Epidermal melanocyte (primary cell): ENCODE data around the gene C11orf21.

Experiments
- DNase-seq: peaks from one replicate; pipeline ENCODE4 v3.0.0; 2011; ENCODE audit warnings: low spot score; ENCODE audit not compliant: insufficient read length

C11orf21 gene

DNA sequence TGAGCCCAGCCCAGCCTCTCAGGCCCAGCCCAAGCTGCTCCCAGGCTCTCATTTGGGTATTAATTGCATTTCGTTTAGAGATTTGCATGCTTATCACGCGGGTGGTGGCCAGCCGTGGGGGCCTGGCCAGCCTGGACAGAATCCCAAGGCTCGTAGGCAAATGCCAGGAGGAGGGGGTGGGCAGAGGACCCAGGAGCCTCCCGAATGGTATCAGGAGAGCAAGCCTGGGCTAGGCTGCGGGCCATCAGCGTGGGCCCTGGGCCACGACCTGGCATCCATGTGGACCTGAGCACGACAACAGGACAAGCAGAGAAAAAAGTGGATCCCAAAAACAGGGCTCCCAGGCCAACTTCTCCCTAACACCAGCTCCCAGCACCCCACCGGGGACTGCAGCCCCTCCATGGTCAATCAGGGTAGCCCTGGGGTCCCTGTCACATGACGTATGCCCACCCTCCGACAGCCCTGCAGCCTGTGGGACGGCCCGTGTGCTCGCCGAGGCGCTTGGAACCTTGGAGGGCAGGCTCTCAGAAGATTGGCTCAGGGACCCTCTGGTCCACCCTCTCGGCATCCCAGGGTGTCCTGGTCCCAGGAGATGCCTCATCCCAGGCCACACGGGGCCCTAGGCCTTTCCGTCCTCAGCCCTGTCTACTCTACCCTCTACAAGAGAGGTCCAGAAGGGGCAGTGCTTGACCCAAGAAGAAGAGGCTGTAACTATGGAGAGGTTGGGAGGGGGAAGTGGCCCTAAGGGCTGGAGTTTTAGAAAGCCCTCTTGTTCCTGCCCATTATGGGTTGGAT is 40.1 kb downstream of the C11orf21 start:
- DNase-seq, result no peak

DNA sequence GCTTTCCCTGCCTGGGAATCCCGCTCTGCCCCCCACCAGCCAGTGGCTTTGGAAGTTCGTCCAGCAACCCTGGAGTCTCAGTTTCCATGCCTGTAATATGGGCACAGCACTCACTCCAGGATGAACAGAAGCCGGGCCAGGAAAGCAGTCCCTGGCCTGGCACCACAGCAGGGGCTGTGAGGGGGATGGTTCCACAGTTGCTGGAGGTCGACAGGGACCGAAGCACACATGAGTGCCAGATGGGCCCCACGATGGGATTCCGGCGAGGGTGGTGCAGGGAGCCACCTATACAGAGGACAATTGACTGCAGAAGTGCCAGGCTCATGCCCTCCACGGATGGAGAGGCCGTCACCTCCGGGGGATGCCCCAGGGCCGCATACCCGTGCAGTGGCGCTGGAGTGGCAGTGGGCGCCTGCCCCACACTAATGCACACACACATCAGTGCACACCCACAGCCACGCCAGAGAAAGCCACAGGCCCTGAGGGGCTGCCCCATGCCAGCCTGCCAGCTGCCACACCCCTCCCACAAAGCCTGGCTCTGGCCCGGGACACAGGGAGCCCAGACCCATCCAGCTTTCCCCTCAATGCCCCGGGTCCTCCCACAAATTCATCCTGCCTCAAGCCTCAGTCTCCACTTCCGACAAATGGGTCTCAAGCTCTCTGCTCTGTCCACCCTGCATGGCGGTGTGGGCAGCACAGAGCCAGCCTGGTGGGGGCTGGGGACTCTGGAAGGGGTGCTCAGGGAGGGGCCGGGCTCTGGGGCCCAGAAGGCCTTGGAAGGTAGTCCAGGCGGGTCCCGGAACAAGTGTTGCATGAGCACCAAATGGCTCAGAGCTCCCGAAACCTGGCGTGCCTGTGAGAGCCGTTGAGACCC is 41.0 kb downstream of the C11orf21 start:
- no peak for DNase-seq

DNA sequence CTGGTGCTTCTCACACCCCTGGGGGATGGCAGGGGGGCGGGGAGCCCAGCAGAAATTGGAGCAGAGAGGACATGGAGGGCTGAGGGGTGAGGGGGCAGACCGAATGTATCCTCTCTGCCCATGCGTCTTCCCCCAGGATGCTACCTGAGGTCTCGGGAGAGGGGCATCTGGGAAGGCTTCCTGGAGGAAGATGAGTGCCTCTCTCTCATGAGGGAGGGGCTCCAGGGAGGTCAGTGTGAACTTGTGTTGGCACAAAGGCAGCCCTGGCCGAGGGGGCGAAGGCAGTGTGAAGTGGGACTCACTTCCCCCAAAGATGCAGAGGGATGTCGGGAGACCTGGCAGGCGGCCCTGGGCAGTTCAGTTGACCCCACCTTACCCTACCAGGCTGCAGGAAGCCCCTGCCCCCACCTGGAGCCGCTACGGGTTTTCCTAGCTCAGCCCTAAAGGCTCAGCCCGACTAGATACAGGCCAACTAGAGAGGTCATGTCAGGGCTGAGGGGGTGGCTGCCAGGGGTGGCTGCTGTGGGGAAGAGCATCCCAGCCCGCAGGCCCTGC is 41.7 kb downstream of the C11orf21 start:
- no peak for DNase-seq

DNA sequence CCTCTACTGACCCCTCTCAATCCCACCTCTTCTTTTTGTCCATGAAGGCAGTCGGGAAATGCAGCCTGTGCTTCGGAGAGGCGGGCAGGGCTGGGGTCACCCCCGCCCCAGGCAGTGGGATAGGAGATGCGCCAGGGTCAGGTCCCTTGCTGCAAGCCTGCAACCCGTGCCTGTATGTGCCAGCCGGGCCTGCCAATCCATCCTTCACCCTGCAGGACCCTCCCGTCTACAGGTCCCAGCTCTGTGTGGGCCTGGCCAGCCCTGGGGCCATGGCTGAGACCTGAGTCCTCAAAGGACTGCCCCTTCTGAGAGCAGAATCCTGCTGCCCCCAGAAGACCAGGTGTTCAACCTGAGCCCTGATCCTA is 42.3 kb downstream of the C11orf21 start:
- no peak for DNase-seq

DNA sequence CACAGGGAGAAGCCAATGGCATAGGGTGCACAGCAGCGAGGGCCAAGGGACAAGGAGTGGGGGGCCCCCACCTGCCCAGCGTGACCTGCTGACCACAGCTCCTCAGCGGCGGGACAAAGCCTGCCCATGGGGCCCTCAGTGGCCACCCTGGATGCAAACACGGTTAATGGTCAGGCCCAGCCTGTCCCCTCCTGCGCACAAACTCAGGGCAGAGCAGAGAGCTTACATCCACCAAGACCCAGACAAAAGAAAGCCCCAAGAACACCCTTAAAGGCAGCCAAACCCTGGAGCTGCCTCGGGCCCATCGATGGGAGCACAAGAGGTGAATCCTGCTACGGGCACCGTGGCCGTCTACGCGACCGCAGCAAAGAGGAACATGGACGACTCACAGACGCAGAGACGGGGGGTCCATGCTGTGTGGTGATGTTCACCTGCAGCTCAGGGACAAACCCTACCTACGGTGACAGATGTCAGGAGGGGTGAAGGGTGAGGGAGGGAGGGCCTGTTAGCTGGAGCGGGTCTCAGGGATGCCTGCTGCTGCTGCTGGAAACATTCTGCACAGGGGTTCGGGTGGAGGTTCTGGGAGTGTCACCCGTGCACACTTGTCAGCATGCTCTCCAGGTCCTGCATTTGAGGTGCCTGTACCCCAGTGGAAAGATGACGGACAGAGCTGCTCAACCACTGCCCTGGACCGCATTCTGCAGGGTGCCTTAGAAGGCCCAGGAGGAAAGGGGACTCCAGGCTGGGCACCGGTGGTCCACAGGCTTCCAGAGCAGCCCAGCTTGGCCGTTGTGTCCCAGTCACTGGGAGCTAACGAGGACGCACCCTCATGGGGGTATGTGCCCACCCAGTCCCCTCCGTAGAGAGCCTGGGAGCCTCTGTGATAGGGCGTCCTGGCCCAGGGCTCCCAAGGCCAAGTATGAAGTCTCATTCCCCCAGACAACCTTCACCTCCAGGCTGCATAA is 42.9 kb downstream of the C11orf21 start:
- no peak for DNase-seq

DNA sequence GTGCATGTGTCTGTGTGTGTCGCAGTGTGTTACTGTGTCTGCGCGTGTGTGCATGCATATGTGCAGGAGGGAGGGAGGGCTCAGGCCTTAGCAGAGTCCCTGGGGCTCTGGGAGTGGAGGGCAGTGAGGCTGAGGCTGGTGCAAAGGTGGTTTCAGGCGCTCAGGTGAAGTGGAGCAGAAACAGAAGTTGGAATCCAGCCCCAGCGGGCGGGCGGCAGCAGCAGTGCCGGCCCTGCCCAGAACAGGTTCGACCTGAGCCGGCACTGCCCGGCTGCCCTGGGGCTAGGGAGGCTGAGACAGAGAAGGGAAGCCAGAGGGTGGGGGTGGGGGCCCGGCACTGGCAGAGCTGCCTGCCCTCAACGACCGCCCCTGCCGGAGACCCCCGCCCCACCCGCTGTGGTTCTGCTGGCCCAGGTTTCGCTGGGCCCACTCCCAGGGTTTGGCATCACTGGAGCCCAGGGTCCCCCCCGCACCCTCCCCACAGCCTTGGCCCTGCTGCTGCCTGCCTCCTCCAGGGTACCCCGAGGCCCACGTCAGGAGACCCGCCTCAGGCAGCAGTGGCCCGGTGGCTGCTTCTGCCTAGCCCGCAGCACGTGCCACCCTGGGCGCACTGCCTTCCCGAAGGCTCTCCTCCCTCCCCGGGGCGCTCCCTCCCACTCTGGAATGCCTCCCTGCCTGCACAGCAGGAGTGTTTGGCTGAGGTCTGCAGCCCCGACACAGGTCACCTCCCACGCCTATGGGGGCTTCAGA is 44.6 kb downstream of the C11orf21 start:
- DNase-seq, result no peak

DNA sequence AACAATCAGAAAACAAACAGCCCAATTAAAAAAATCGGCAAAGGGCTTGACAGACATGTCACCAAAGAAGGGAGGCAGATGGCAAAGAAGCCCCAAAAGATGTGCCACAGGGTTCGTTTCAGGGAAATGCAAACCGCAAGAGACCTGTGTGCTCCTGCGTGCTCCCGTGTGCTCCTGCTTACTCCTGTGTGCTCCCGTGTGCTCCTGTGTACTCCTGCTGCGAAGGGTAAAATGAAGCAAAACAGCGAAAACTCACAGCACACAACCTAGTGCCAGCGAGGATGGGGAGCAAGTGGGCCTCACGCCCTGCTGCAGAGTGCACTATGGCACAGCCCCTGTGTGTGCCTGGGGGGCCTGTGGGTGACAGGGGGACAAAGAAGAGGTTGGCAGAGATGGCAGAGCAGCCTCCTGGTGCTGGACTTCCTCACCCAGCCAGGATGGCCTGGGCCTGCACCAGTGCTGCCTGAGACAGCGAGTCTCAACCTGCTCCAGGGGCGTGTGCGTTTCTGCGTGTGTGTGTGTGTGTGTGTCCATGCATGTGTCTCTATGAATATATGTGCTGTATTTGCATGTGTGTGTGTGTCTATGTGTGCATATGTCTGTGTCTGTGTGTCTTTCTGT is 45.3 kb downstream of the C11orf21 start:
- no peak for DNase-seq

DNA sequence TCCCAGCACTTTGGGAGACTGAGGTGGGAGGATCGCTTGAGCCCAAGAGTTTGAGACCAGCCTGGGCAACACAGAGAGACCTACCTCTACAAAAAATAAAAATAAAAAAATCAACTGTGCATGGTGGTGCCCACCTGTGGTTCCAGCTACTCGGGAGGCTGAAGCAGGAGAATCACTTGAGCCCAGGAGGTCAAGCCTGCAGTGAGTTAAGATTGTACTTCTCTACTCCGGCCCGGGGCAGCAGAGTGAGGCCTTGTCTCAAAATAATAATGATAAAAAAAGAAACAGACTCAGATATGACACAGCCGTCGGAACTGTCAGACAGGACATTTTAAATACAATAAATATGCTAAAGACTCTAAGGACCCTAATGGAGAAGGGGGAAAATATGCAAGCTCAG is 49.7 kb downstream of the C11orf21 start:
- DNase-seq, result no peak

DNA sequence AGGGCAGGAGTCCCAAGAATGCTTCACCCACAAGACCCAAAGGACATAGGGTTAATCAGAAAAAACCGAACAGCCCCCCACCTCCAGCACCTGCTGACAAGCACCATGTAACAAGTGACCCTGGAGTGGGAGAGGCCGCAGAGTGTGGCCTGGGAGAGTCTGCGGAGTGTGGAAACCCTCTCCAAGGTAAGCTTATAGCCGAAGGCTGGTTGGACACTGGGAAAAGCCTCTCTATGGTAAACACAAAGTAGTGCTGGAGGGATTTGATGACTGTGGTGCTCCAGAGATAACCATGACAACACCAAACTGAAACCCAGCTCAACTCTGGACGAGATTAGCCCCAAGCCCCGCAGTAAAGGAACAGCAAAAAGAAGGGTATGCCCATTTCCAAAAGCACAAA is 50.6 kb downstream of the C11orf21 start:
- DNase-seq, result no peak

DNA sequence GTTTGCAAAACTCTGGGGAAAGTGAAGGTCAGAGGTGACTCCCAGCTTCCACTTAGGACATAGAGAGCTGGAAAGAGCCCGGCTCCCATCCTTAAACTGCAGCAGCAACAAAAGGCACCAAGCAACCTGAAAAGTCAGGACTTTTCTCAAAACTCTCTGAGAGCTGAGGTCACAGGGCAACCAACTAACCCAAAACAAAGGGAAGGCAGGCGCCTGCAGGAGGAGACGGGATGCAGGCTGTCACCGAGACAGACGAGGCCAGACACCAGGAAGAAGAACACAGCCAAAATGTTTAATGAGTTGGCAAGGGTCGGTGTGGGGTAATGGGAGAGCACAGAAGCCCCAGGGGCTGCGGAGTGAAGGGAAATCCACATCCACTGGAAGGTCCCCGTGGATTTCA is 51.2 kb downstream of the C11orf21 start:
- no peak for DNase-seq

DNA sequence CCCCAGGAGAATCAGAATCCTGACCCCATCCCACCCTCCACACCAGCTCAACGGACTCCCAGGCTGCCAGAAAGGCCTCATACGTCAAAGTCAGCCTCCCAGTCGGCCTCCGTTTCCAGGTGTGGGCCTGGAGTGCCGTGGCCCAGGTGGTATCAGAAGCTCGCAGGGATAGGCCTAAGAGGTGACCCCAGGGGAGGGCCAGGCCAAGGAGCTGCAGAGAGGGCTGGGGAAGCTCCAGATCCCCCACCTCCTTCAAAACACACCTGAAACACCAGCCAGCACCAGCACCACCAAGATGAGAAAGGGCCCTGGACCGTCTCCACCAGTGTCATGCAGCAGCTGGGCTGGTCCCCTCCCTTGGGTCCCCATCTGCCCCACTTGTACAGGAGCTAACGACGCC is 51.7 kb downstream of the C11orf21 start:
- DNase-seq, result no peak

DNA sequence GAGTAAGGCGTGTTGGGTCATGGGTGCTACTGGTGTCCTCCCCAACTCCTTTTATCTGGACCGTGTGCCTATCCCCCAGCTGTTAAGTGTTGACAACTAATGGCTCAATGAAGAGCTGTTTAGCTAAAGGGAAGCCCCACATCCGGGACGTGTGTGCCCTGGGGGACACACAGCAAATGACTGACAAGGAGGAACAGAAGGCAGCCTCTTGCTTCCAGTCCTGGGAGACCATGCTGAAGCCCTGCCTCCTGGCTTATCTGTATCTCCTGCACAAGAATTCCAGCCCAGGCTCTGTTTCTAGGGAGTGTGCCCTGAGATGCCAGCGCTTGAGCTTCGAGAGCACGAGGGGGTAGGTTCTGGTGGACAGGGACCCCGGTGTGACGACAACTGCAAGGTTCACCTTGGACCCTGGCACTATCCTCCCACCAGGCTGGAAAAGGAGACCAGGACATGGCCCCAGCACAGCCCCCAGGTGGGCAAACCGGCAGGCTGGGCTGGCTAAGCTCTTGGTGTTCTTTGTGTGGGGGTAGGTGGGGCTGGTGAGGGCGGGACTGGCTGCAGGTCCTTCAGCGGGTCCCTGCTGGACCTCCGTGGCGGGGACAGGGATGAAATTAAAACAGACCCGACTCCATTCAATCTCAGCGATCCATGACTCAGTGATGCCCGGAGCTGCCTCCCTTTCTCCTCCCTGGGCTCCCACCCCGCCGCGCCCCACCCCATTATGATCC is 52.4 kb downstream of the C11orf21 start:
- DNase-seq, result no peak

DNA sequence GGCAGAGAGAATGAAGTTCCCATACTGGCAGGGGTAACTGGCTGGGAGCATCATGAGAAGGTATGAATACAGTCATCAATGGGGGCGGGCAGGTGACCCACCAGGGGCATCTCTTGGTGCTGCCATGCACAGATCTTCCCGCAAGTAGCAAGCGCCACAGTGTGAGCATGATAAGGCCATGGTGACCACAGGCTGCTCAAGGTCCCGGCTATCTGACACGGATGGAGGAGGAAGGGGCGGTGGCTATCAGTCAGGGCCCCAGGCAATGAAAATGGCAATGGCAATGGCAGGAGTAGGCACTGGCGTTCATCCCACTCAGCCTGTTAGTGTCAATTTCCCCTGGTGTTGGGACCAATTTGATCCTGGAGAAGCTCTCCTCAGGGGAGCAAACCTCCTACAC is 53.0 kb downstream of the C11orf21 start:
- no peak for DNase-seq

DNA sequence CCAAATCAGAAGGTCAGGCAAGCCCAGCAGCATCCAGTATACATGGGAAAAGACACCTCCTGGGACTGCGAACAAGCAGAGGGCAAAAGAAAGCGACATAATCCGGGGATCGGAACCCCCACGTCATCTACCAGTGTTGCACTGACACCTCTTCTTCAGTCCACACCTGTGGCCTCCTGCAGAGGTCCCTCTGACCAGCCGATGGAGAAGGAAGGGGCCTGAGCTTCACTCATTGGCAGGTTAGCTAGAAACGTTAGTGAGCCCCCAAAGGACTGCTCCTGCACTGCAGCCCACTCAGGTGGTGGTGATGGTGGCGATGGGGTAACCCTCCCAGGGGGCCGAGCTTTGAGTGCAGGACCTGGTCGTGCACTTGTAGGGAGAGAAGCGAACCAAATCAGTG is 53.5 kb downstream of the C11orf21 start:
- DNase-seq, result no peak

DNA sequence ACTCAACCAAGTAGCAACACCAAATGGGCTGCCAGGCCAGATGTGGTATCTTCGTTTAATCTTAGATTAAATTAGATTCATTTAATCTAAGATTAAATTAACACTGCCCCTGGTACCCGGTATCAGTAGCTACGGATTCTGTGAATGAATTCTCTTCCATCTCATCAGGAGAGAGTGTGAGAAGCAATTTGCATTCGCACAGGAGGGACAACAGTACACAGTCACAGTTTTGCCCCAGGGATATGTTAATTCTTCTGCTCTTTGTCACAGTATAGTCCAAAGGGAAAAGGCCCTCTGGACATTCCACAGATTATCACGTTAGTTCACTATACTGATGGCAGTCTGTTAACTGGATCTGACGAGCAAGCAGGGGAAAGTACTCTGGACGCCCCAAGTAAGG is 54.2 kb downstream of the C11orf21 start:
- no peak for DNase-seq
